ENCODE data around the gene SYP.

SYP gene

GRCh38 chrX:49199906-49200771 is at the start of gene SYP:
TSS of gene SYP (minus strand) at chrX:49200193. CDS start at chrX:49200186, 7 bp downstream.
- peak; percentile 66 to 80 for DNase-seq

- DNase-seq, result no peak
Observed at GRCh38 chrX:49249616-49250015, 49.6 kb upstream of the SYP start.

GRCh38 chrX:49249071-49249470 is 49.1 kb upstream of the SYP start:
- no peak for DNase-seq

GRCh38 chrX:49247916-49248811 is 48.2 kb upstream of the SYP start:
- no peak for DNase-seq

GRCh38 chrX:49247346-49247745 is 47.4 kb upstream of the SYP start:
- DNase-seq, result no peak

GRCh38 chrX:49246541-49246940 is 46.5 kb upstream of the SYP start:
- DNase-seq, result no peak

GRCh38 chrX:49244207-49244606 is 44.2 kb upstream of the SYP start:
- no peak for DNase-seq

GRCh38 chrX:49243166-49243565 is 43.2 kb upstream of the SYP start:
- no peak for DNase-seq

- no peak for DNase-seq
Observed at GRCh38 chrX:49242545-49243066, 42.6 kb upstream of the SYP start.

- no peak for DNase-seq
Observed at GRCh38 chrX:49238735-49239134, 38.7 kb upstream of the SYP start.

GRCh38 chrX:49237060-49237459 is 37.1 kb upstream of the SYP start:
- peak in 1 of 2 donors; percentile 5 for DNase-seq

GRCh38 chrX:49233887-49234555 is 34.0 kb upstream of the SYP start:
- no peak for DNase-seq

GRCh38 chrX:49233176-49233575 is 33.2 kb upstream of the SYP start, which contains the start of gene CACNA1F:
TSS of gene CACNA1F (minus strand) at chrX:49233340. CDS start at chrX:49233309, 31 bp downstream.
- no peak for DNase-seq

GRCh38 chrX:49232525-49232924 is 32.5 kb upstream of the SYP start:
- DNase-seq, result no peak

GRCh38 chrX:49231333-49232000 is 31.5 kb upstream of the SYP start:
- DNase-seq, result no peak

- peak in 1 of 2 donors; percentile 1 for DNase-seq
Observed at GRCh38 chrX:49230500-49231232, 30.7 kb upstream of the SYP start.

GRCh38 chrX:49228185-49228584 is 28.2 kb upstream of the SYP start:
- DNase-seq, result no peak

GRCh38 chrX:49227726-49228125 is 27.7 kb upstream of the SYP start:
- no peak for DNase-seq

- no peak for DNase-seq
Observed at GRCh38 chrX:49226946-49227345, 27.0 kb upstream of the SYP start.

GRCh38 chrX:49225858-49226257 is 25.9 kb upstream of the SYP start:
- no peak for DNase-seq

- no peak for DNase-seq
Observed at GRCh38 chrX:49221868-49222267, 21.9 kb upstream of the SYP start.

Data from hippocampal formation (tissue), 2 donors.